ENCODE data around the gene FAM120A.

The FAM120A gene

DNA sequence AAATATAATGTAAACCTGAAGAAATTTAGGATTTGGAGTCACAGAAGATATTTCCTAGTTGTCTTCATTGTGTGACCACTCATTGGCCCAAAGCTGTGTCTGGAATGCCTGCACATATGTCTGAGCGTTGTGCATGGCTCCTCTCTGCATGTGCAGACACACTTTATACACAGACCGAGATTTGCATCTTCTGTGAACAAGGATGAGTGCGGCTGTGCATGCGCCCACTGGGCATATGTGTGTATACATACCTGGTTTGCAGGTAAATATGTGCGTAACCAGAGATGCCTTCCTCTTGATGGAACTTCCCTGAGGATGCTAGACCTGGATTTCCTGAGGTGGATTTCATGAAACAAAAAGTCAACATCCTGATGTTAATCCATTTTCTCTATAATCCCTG lies 144.0 kb downstream of the FAM120A start:
- Histone ChIP-seq H3K4me3 (ENCODE audit: low read depth, low read length) (no peak overlapping the region), H3K27me3 (ENCODE audit: insufficient read depth, low read length) (no peaks in the 10 kb centered on the region), H3K27ac (ENCODE audit: low read depth, low read length) (no peak overlapping the region), H3K79me2 (ENCODE audit: control insufficient read depth, insufficient read depth, low read length, unreplicated experiment) (peaks cover 27% of the 10 kb centered on the region), H2AFZ (ENCODE audit: low read length, unreplicated experiment) (no peak overlapping the region), H3K36me3 (ENCODE audit: insufficient read depth, low read length) (no peaks in the 10 kb centered on the region), H3K4me1 (ENCODE audit: control insufficient read depth, insufficient read depth, low read length, unreplicated experiment) (peaks cover 9% of the 10 kb centered on the region)

DNA sequence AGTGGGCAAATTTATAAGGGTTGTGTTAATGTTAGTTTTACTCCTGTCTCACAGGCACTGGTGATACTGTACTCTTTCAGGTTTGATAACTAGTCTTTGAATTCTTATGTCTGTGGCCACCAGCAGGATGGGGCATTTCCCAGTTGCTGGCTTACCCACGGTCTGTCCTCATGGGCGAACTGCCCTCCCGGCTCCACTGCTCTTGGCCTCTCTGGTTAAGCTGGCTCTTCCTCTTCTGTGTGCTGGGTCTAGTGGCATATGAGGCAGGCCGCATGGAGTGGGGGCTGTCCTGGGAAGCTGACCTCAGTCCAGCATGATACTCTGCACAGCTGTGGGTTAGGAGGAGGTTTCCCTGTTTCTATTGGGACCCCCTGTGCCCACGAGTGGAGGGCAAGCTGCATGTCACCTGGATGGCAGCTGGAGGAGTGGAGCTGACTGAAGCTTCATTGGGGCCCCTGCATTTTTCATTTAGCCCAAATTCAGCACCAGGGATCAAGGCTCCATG lies 144.4 kb downstream of the FAM120A start:
- no peak overlapping the region for H2AFZ ChIP-seq (ENCODE audit: low read length, unreplicated experiment)
- H3K4me1 ChIP-seq (ENCODE audit: control insufficient read depth, insufficient read depth, low read length, unreplicated experiment) = peaks cover 9% of the 10 kb centered on the region
- no peaks in the 10 kb centered on the region for H3K27me3 ChIP-seq (ENCODE audit: insufficient read depth, low read length)
- H3K4me3 ChIP-seq (ENCODE audit: low read depth, low read length) = no peak overlapping the region
- H3K27ac ChIP-seq (ENCODE audit: low read depth, low read length) = no peak overlapping the region
- peaks cover 25% of the 10 kb centered on the region for H3K79me2 ChIP-seq (ENCODE audit: control insufficient read depth, insufficient read depth, low read length, unreplicated experiment)
- no peaks in the 10 kb centered on the region for H3K36me3 ChIP-seq (ENCODE audit: insufficient read depth, low read length)

DNA sequence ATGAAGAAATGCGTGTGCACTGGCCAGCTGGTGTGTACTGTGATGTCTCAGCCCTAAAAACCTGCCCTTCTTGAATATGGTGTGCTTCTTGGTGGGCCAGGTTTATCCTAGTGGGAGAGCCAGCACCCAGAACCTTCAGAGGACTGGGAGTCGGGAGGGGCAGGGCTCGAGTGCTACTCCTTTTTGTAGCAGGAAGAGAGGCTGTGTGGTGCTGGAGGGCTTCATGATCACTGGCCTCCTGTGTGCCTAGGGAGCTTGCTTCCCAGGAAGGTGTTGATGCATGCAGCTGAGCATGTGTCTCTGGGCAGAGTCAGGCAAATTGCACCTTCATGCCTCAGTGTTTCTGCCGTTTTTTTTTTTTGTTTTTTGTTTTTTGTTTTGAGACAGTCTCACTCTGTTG lies 144.9 kb downstream of the FAM120A start:
- H2AFZ ChIP-seq (ENCODE audit: low read length, unreplicated experiment) = no peak overlapping the region
- no peak overlapping the region for H3K4me3 ChIP-seq (ENCODE audit: low read depth, low read length)
- peaks cover 9% of the 10 kb centered on the region for H3K4me1 ChIP-seq (ENCODE audit: control insufficient read depth, insufficient read depth, low read length, unreplicated experiment)
- no peaks in the 10 kb centered on the region for H3K27me3 ChIP-seq (ENCODE audit: insufficient read depth, low read length)
- peaks cover 23% of the 10 kb centered on the region for H3K79me2 ChIP-seq (ENCODE audit: control insufficient read depth, insufficient read depth, low read length, unreplicated experiment)
- no peak overlapping the region for H3K27ac ChIP-seq (ENCODE audit: low read depth, low read length)
- H3K36me3 ChIP-seq (ENCODE audit: insufficient read depth, low read length) = no peaks in the 10 kb centered on the region

DNA sequence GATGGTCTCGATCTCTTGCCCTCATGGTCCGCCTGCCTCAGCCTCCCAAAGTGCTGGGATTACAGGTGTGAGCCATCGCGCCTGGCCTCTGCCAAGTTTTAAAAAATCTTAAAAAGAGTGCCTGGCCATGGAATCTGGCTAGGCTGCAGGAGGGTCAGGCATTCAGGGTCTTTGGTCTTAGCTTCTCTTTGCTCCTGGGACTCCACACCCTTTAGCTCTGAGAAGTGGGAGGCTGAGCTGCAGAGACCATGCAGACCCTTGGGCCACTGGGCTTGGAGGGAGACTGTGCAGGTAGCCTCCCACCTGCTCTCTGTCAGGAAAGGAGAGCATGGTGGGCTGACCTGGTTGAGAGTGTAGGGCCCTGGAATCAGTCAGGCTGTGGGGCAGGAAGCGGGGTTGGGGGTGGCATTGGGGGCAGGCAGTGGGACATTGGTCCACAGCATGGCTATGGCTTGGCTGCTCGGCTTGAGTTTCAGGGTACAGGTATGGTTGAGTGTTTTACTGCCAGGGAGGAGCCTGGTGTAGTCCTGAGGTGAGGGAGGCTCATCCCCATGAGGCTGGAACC lies 145.7 kb downstream of the FAM120A start:
- Histone ChIP-seq H3K36me3 (ENCODE audit: insufficient read depth, low read length) (no peaks in the 10 kb centered on the region), H3K4me1 (ENCODE audit: control insufficient read depth, insufficient read depth, low read length, unreplicated experiment) (peaks cover 9% of the 10 kb centered on the region), H3K4me3 (ENCODE audit: low read depth, low read length) (no peak overlapping the region), H3K27me3 (ENCODE audit: insufficient read depth, low read length) (no peaks in the 10 kb centered on the region), H2AFZ (ENCODE audit: low read length, unreplicated experiment) (no peak overlapping the region), H3K27ac (ENCODE audit: low read depth, low read length) (no peak overlapping the region), H3K79me2 (ENCODE audit: control insufficient read depth, insufficient read depth, low read length, unreplicated experiment) (peaks cover 22% of the 10 kb centered on the region)

DNA sequence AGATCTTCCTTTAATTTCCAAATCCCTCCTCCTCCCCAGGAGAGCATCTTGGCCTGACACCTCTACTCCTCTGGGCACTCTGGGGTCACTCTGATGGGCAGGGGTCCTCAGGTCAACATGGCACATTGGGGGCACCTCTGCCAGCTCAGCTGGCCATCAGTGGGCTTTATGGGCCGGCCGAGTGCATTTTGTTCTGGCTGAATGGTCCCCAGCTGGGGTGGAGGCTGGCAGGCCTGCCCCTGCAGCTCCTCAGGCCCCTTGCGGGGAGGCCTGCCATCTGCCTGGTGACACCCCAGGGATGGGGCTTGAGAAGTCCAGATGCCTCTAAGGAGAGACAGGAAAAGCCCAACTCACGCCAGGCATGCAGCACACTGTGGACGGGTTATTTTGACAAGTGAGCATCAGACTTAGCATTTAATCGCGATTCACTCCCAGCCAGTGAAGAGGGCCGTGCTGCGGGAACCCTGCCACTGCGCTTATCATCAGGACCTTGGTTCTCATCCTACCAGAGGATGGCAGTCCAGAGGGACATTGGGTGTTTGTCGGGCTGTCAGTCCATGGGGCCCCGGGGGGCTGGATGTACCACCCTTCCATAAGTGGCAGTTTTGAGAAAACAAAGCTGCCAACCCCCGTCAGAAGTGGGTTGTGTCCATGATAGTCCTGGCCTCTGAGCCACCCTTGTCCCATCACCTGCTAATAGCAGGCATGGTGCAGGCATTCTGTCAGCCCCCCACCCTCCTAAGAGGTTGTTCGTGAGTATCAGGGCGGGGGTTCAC lies 146.6 kb downstream of the FAM120A start:
- Histone ChIP-seq H3K27me3 (ENCODE audit: insufficient read depth, low read length) (no peaks in the 10 kb centered on the region), H3K27ac (ENCODE audit: low read depth, low read length) (no peak overlapping the region), H3K4me3 (ENCODE audit: low read depth, low read length) (no peak overlapping the region), H3K79me2 (ENCODE audit: control insufficient read depth, insufficient read depth, low read length, unreplicated experiment) (peaks cover 21% of the 10 kb centered on the region), H3K4me1 (ENCODE audit: control insufficient read depth, insufficient read depth, low read length, unreplicated experiment) (peaks cover 9% of the 10 kb centered on the region), H2AFZ (ENCODE audit: low read length, unreplicated experiment) (no peak overlapping the region), H3K36me3 (ENCODE audit: insufficient read depth, low read length) (no peaks in the 10 kb centered on the region)

DNA sequence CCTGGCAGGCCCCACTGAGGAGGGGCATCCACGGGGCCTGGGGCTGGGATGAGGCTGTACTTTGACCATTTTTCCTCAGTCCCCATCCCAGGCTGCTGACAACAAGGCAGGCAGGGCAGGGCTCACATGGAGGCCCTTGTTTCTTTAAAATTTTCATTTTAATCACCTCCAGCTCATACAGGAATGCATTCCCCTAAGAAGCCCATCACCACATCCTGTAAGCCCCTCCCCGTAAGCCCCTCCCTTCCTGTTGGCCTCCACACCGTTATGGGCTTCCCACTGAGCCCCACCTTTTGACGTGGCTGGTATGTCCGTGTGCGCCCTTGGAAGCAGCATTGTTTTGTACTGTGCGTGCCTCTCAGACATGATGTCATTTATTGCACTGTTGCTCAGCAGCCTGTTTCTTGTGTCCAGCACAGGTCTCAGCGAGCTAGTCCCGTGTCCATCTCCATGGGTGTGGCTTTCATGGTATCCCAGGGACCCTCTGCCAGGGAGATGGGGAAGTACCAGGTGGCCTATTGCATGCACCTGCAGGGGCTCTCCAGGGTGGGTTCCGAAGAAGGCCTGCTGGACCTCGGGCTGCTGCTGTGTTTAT lies 147.3 kb downstream of the FAM120A start:
- no peak overlapping the region for H3K4me3 ChIP-seq (ENCODE audit: low read depth, low read length)
- H2AFZ ChIP-seq (ENCODE audit: low read length, unreplicated experiment) = no peak overlapping the region
- H3K79me2 ChIP-seq (ENCODE audit: control insufficient read depth, insufficient read depth, low read length, unreplicated experiment) = peaks cover 18% of the 10 kb centered on the region
- no peaks in the 10 kb centered on the region for H3K36me3 ChIP-seq (ENCODE audit: insufficient read depth, low read length)
- H3K4me1 ChIP-seq (ENCODE audit: control insufficient read depth, insufficient read depth, low read length, unreplicated experiment) = peaks cover 7% of the 10 kb centered on the region
- no peak overlapping the region for H3K27ac ChIP-seq (ENCODE audit: low read depth, low read length)
- no peaks in the 10 kb centered on the region for H3K27me3 ChIP-seq (ENCODE audit: insufficient read depth, low read length)

DNA sequence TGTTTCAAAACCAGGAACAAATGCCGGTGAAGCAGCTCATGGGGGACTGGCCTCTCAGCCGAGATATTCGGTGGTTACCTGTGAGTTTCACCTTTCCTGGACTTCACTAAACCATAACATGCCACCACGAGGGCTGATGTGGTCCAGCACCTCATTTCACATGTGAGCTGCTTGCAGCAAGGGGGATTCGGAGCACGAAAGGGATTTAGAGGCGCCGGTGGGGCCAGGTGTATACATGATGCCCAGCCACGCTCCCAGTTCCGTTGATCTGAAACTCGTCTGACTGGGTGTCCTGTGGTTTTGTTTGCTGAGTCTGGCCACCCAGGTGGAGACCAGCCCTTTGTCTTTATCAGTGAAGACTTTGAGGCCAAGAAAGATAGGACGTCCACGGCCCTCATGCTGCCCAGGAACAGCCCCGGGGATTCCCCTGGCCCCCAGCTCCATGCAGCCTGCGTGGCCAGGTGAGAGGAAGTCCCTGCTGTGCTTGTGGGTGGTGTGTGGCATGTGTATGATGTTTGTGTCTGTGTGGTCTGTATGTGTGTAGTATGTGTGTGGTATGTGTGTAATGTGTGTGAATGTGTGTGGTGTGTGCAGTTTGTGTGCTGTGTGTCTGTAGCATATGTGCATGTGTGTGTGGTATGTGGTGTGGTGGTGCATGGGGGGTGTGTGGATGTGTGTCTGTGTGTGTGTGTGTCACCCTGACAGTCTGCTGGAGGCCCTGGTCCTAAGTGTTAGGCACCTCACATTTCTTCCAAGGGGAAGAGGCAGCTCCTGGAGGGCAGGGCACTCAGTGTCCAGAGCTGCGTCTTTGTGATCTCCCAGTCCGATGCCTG lies 148.3 kb downstream of the FAM120A start:
- Histone ChIP-seq H3K4me1 (ENCODE audit: control insufficient read depth, insufficient read depth, low read length, unreplicated experiment) (no peaks in the 10 kb centered on the region), H3K27ac (ENCODE audit: low read depth, low read length) (no peak overlapping the region), H3K27me3 (ENCODE audit: insufficient read depth, low read length) (no peaks in the 10 kb centered on the region), H3K36me3 (ENCODE audit: insufficient read depth, low read length) (no peaks in the 10 kb centered on the region), H3K4me3 (ENCODE audit: low read depth, low read length) (no peak overlapping the region), H2AFZ (ENCODE audit: low read length, unreplicated experiment) (no peak overlapping the region), H3K79me2 (ENCODE audit: control insufficient read depth, insufficient read depth, low read length, unreplicated experiment) (peaks cover 15% of the 10 kb centered on the region)

DNA sequence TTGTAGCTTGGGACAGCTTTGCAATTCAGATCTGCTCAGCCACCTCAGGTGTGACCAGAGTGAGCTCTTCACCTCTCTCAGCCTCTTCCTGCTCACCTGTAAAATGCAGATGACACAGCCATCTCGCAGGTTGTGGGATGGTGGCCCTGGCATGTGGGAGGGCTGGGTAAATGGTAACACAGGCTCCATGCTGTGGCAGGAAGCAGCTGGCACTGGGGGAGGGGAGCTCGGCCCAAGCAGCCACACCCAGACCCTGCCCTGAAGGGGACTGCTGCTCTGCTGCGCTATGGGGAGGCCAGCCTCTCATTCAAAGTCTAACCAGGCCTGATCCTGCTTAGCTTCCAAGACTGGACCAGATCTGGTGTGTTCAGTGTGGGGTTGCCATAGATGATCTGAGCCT lies 149.0 kb downstream of the FAM120A start:
- Histone ChIP-seq H3K36me3 (ENCODE audit: insufficient read depth, low read length) (no peaks in the 10 kb centered on the region), H3K27me3 (ENCODE audit: insufficient read depth, low read length) (no peaks in the 10 kb centered on the region), H3K4me1 (ENCODE audit: control insufficient read depth, insufficient read depth, low read length, unreplicated experiment) (no peaks in the 10 kb centered on the region), H2AFZ (ENCODE audit: low read length, unreplicated experiment) (no peak overlapping the region), H3K27ac (ENCODE audit: low read depth, low read length) (no peak overlapping the region), H3K79me2 (ENCODE audit: control insufficient read depth, insufficient read depth, low read length, unreplicated experiment) (peaks cover 11% of the 10 kb centered on the region), H3K4me3 (ENCODE audit: low read depth, low read length) (no peak overlapping the region)

DNA sequence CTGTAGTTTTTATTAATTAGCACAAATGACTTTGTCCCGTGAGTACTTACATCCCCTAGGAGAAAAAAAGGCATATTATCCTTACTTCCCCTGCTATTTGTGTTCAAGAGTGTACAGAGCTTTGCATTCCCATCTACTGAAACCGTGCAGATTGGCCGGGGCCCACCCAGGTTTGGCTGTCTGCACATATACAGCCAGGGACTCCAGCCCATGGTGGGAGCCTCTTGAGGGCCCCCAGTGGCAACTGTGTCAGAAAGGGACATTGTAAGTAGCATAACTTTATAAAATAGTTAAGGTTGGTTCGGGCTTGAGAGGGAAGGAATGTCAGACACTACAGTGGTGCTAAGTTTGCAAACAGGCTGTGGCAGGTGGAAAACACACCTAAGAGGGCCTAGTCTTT lies 149.6 kb downstream of the FAM120A start:
- Histone ChIP-seq H3K4me1 (ENCODE audit: control insufficient read depth, insufficient read depth, low read length, unreplicated experiment) (no peaks in the 10 kb centered on the region), H3K27ac (ENCODE audit: low read depth, low read length) (no peak overlapping the region), H2AFZ (ENCODE audit: low read length, unreplicated experiment) (no peak overlapping the region), H3K79me2 (ENCODE audit: control insufficient read depth, insufficient read depth, low read length, unreplicated experiment) (peaks cover 11% of the 10 kb centered on the region), H3K36me3 (ENCODE audit: insufficient read depth, low read length) (no peaks in the 10 kb centered on the region), H3K27me3 (ENCODE audit: insufficient read depth, low read length) (no peaks in the 10 kb centered on the region), H3K4me3 (ENCODE audit: low read depth, low read length) (no peak overlapping the region)

DNA sequence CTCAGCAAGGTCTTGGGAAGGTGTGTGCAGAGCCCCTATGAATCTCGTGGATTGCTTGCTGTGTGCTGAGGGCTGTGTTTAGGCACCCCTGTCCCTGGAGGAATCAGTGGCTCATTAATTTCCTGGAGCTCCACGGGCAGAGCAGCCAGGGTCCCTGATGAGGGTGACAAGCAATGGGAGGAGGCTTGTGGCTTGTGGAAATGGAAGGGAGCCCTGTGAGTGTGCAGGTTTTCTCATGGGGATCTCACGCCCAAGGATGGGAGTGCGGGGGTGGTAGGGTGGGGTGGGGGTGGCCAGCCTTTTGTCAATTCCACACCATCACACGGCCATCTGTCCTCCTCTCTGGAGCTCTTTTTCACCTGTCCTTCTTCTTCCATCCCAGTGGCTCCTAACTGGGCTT lies 150.2 kb downstream of the FAM120A start:
- H2AFZ ChIP-seq (ENCODE audit: low read length, unreplicated experiment) = no peak overlapping the region
- no peak overlapping the region for H3K27ac ChIP-seq (ENCODE audit: low read depth, low read length)
- no peaks in the 10 kb centered on the region for H3K36me3 ChIP-seq (ENCODE audit: insufficient read depth, low read length)
- H3K4me1 ChIP-seq (ENCODE audit: control insufficient read depth, insufficient read depth, low read length, unreplicated experiment) = no peaks in the 10 kb centered on the region
- H3K79me2 ChIP-seq (ENCODE audit: control insufficient read depth, insufficient read depth, low read length, unreplicated experiment) = peaks cover 11% of the 10 kb centered on the region
- H3K4me3 ChIP-seq (ENCODE audit: low read depth, low read length) = no peak overlapping the region
- no peaks in the 10 kb centered on the region for H3K27me3 ChIP-seq (ENCODE audit: insufficient read depth, low read length)

All from ACC112 (cell line).